Keratinocyte (primary cell): ENCODE measurements around the gene ID2.

ENCODE experiments used
- CTCF ChIP-seq, 3 experiments: IDR thresholded peaks in 1 of 3; conservative IDR thresholded peaks in 1 of 3; optimal IDR thresholded peaks in 1 of 3; 2 replicates in 2 of 3; 3 replicates in 1 of 3; pipeline versions ENCODE3 to v1.5.1; 2011; ENCODE audit warnings: low read length in 3 of 3, mild to moderate bottlenecking in 3 of 3, moderate library complexity in 2 of 3, control low read depth in 1 of 3, inconsistent platforms in 1 of 3; ENCODE audit not compliant: insufficient read depth in 2 of 3; ENCODE audit errors: extremely low read depth in 1 of 3
- EZH2 ChIP-seq: IDR thresholded peaks from one replicate; pipeline ENCODE4 v1.6.1; 2012; ENCODE audit warnings: inconsistent platforms, mild to moderate bottlenecking, low read length, moderate library complexity

GRCh38 chr2:8667896-8668512 lies 13.9 kb upstream of the ID2 start:
- TF ChIP-seq CTCF (optimal IDR thresholded peaks at IDR 0.05 in 1 of 3, IDR thresholded peaks at IDR 0.05 in 1 of 3, conservative IDR thresholded peaks at IDR 0.05 in 1 of 3; ENCODE audit: extremely low read depth in 1 of 3, insufficient read depth in 2 of 3, low read length in 3 of 3) (no peak), EZH2 (no peak)
